Suppressor macrophage treated with lipopolysaccharide for 1 hour (primary cell): Measurements from ENCODE around the gene CACNA1C.
"Not testable (repeated sequence)": the region's sequence is repeated elsewhere in the genome, so short reads cannot be mapped to it uniquely, and the experiment has no call there.

Experiments
- DNase-seq, 3 donors: peaks; one replicate each; pipeline ENCODE4 v3.0.0-alpha.2; 2020 to 2022

The CACNA1C gene

DNA sequence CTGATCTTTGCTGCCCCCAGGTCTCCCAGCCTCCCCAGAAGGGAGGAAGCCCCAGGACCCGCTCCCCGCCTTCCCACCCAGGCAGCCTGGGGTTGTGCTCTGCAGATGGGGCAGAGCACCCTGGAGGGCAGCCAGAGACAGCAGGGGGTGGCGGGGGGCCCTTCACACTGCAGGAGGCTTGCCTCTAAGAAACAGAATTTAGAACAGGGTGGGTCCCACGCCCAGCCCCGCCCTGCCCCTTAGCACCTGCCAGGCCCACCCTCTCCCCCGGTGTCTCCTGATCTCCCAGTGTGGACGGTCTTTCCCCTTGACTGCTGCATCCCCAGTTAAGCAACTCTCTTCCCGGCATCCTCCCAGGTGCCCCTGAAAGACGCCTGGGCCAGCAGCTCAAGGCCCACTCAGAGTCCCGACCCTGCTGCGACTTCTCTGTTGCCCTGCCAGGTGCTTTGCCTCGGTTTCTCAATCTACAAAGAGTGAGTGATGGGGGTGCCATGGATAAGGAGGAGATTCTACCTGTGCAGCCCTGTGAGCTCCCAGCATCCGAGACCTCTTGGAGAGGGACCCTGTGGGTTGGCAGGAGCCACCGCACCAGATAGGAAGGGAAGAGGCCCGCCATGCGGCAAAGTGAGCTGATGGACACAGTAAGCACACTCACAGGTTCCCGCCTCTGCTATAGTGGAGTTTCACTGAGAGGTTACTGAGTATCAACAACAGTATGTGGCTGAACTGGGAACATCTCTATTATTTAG is 414.8 kb downstream of the CACNA1C start:
- DNase-seq = no peak

DNA sequence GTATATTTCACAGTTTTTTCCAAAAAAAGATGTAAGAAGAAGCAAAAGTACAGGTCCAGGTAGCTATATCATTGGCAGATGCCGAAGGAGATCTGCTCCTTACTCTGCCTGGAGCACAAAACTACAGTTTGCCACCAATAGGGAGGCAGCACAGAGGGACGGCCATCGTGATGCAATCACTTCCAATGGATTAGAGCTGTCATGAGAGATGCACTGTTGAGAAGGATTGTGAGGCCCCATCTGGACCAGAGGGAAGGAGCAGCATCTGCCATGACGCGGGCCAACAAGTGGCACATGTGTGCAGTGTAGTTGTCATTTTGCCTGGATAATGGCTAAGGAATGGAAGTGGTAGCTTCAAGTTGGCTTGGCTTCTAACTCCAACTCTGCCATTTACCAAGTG is 423.2 kb downstream of the CACNA1C start:
- DNase-seq = no peak

DNA sequence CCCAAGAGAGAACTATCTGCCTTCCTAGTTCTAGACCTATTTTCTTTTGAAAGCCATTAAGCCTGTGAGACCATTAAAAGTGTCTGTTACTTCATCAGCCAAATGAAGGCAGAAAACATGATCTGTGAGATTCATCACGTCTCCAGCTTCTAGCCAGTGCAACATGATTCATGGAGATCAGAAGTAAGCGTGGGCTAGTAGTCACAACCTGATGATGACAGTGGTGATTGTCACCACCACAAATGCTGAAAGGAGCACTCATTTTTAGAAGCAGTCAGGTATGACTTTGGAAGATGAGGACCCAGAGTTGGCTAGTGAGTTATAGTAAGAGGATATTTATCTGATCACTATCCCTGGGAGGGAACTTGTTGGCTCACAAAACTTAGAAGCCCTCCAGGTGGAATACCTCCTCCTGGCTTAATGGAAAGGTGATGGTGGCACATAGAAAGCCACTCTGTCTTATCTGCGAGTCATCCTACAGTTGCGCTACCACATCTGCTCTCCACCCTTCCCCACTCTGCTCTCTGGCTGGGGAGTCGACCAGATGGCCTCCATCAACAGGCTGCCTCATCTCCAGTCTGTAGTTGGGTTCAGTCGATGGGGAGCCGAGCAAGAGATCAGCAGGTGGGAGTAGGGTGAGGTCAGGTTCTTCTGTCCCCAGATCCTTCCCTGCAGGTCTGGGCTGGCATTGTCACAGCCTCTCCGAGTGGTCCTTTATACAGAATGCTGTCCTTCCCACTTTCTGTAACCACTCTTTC is 424.4 kb downstream of the CACNA1C start:
- no peak for DNase-seq

DNA sequence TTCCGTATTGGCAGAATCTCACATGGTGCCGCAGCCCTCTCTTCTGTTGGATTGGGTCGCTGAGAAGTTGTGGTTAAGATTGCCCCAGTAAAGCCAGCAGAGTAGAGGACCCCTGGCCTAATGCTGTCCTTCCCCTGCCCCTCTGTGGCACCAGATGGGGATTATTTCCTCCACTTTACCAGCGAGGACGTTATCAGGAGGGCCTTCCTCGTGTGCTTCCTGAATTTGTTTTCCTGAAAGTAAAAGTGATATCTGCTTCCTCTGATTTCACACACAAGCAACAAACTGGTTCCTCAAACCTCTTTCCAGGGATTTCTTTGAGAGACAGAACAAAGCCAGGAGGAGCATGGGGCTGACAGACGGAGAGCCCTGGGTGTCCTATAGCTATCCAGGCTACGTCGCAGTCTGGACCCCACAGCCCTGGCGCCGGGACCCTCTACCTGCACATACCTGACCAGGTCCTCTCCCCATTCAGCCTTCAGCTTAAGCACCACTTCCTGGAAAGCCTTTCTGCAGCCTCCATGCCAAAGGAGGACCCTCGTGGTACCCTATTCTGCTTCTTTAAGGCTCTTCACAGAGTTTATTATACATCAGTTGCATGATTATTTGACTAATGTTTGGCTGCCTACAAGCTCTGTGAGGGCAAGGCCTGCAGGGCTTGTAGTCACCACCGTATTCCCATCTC is 427.2 kb downstream of the CACNA1C start:
- peak; percentile 16 to 65 (median 44) for DNase-seq

DNA sequence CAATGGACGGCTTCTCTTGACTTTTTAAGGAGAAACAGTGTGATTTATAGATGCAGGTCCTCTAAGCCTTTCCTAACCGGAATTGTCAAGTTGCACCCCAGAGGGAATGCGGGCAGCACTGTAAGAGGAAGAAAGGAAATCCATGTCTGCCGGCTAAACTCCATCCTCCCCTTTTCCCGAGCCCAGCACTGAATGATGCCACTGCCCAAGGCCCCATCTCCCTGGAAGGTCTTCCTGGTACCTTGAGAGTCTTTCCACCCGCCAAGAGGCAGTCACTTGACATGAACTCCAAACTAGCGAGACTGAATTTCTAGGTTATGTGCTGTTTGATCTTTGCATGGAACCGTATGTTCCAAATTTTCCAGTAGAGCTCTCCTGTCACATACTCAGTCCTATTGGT is 428.6 kb downstream of the CACNA1C start:
- DNase-seq = no peak

DNA sequence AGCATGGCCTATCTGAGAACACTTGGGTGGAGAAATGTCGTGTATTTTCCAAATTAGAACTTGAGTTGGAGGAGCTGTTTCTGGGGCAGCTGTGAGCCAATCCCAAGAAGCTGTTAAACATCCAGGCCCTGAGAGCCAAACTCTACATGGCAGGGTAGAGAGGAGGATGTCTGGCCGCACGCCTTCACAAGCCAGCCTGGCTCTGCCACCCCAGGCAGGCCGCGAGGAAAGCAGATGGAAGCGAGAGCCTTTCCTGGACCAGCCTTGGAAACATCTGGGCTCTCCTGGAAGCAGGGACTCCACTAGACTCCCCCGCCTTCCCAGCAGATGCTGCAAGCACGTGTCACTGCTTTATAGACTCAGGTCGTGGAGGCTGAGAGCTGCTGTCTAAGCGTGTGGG is 429.2 kb downstream of the CACNA1C start:
- DNase-seq = no peak

DNA sequence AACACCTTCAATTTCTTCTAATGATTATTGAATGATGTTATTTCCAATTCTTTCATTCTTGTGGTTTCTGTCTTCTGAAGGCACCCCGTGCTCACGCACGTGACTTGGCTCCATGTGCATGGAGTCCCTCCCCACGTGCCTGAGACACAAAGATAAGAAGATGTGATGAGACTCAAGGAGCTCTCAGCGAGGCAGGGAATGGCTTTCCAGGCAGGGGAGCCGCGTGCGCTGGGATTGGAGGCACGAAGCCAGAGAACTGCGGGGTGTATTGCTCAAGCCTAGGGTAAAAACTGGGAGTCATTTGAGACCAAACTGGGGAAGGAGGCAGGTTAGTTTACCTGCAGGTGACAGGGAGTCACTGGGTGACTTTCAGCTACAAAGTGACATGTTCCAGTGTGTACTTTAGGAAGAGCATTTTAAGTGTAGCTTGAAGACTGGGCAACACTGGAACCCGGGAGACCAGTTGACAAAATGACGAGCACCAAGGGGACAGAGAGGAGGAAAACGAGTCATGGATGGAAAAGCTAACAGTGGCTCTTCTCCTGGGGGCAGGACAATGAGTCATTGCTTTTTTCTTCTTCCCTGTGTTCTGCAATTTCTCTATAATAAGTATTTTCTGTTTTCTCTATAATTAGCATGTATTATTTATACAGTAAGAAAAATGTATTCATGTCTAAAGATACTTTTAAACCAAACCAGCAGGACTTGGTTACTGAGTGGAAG is 430.3 kb downstream of the CACNA1C start:
- DNase-seq = peak in 2 of 3 donors; percentile 18 to 34

DNA sequence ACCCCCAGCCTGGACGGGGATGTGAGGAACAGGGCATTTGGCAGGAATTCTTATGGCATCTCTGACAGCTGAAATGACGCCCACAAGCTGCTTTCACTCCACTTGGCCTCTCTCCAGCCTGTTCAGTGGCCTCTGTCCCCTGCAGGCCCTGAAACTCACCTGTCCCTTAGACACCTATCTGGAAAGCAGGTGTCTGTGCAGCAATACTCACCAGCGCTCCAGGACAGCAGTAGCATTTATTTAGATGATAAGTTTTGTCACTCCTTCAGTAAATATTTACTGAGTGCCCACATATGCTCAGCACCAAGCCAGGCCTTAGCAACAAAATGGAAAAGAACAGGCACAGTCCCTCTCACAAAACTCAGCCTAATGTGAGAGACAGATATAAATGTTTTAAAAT is 430.9 kb downstream of the CACNA1C start:
- DNase-seq = no peak

DNA sequence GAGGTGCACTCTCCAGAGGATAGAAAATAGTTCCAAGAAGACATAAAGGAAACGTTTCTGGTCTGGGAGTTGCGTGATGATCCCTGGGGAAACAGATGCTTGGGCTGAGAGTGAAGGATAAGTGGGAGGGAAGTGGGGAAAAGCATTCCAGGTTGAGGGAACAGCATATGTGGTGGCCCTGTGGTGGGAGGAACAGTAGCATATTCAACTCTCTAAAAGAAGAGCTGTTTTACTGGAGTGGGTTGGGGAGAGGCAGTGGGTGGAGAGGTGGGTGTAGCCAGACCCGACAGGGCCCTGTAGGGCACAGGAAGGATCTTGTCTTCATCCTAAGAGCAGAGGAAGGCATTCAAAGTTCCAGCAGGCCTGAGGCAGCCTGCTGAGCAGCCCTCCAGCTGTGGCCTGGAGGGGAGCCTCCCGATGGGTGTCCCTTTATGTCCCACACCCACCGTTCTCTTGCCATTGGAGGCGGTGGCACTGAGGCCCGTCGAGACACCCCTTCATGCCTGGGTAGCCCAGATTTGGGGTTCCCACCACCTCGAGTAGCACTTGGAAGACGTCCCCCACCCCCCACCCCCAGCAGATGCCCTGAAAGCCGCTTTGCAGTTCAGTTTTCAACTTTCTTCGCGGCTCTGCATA is 431.5 kb downstream of the CACNA1C start:
- DNase-seq = no peak

DNA sequence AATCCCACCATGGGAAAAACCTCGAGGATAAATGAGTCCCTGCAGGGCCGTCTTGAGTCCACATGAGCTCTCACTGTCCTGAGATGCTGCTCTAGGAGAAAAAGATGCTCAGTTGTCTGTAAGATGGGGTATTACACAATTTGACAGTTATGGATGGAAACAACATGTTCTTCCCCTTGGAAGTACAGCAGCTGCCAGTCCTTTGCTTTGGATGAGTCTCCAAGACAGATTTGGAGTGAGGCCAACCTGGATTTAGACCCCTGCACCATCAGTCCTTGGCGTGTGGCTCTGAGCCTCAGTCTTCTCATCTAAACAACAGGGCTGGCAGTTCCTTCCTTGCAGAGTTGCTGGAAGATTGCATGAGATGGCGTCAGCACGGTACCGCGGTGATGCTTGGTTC is 432.9 kb downstream of the CACNA1C start:
- DNase-seq = no peak

DNA sequence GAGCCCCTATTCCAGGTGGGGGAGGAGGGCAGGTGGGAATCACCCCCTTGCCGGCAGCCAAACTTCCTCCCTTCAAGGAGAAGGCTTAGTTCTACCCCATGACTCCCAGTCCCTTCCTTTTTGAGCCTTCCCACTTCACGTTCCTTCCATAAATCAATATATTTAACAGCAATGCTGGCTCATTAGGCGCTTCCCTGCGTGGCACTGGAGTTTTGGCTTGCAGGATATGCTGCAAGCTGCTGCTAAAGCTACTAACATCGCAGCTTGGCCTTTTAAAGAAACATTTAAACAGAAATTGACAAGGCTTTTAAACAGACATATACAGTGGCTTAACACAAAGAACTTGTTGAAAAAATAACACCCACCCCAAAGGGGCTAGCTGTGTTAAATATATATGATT is 434.0 kb downstream of the CACNA1C start:
- DNase-seq = no peak

DNA sequence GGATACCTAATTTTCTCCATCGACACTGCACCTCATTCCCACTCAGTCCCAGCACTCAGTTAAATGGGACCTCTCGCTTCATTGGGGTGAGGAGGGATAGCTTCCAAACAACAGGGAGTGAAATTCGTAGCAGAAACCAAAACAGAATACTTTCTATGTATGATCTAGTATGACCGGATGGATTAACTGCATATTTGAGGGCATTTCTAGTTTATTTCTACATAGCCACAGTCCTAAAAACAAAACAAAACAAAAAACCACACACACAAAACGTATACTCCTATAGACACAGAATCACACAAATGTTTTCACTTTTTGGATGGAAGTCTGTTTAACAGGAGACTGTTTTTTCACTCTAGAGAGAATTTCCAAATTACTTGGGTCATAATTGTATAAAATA is 434.5 kb downstream of the CACNA1C start:
- DNase-seq = no peak

DNA sequence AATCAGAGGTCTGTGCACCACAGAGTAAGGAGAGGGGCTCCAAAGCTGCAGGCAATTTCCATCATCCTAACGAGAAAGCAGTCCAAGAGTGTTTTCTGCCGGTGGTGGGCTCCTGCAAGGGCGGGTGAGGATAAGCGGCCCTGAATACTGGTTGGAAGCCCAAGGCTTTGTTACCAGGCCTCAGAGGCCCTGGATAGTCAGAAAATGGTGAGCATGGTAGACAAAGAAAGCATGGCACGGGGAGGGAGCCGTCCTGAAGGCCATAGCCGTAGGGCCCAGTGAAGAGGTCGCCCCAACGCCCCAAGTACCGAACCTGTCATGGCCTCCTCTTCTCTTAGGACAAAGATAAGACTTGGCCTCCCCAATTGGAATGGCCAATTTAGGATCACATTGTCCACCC is 435.3 kb downstream of the CACNA1C start:
- DNase-seq = no peak

DNA sequence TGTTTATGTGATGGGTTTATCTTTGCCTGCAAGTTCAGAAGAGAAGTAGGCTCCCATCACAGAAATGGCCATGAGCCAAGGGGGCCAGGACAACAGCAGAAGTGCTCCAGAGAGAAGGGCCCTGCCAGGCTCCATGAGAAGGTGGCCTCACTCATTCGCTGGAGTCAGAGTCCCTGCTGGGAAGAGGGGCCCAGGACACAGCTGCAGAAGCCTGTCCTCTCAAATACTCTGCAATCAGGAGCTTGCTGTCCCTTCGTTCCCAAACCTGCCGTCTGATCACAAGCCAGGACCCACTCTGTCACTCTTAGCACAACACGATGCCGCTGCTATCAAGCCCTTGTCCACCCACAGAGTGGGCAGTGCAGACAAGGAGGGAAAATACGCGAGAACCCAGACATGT is 435.8 kb downstream of the CACNA1C start:
- DNase-seq = no peak

DNA sequence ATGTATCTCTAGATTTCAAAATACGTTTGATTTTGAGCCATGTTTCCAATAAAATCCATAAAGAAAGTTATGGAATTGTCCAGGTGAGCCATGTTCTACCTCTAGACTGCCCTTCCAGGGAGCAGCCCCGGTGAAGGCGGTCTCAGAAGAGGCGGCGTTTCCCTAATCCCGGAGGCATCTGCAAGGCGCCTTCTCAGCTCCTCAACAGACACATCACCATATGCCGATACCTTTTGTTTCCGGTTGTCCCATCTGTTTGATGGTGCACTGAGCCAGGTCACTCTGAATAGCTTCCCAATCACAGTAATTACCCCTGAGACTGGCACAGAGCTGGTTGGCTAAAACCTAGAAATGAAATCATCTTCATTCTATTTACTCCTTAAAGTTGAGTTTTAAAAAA is 436.5 kb downstream of the CACNA1C start:
- no peak for DNase-seq

DNA sequence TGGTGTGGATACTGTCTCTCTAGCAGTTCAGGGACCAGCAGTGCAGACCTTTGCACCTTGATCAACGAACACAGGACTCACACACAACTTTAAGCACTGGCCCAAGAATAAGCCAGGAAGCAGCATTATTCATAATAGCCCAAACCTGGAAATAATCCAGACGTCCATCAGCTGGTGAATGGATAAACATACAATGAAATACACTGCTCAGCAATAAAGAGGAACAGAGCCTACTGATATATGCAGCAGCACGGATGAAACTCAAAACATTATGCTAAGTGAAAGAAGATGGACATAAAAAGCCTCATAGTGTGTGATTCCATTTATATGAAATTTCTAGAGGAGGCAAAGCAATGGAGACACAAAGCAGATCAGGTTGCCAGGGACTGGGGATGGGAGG is 438.0 kb downstream of the CACNA1C start:
- DNase-seq = no peak

DNA sequence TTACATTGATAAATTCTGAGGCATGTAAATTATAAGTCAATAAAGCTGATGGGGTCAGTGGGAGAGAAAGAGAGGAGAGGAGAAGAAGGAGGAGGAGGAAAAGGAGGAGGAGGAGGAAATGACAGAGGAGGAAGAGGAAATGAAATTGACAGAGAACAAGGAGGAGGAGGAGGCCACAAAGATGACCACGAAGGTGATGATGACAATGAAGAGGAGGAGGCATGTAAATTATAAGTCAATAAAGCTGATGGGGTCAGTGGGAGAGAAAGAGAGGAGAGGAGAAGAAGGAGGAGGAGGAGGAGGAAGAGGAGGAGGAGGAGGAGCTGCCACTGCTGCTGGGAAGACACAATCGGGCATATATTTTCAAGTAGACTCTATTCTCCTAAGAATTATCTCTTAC is 438.6 kb downstream of the CACNA1C start:
- DNase-seq = not testable (repeated sequence)

DNA sequence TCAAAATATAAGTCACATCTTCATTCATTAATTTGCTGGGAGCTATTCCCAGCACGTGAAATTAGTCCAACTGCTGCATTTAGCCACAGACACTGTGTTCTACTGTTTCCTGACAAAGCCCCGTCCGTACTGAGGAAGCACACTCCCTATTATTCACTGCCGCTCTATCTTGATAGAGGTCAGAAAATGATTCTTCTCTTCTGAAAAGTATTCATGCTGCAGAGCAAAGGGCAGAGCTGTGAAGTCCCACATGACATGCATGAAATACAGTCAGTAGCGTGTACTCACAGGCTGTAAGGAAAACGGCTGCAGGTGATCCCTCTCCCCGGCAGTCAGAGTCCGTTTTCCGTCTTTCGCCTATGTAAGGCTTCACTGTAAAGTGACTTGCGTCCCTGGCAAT is 439.4 kb downstream of the CACNA1C start:
- DNase-seq = no peak

DNA sequence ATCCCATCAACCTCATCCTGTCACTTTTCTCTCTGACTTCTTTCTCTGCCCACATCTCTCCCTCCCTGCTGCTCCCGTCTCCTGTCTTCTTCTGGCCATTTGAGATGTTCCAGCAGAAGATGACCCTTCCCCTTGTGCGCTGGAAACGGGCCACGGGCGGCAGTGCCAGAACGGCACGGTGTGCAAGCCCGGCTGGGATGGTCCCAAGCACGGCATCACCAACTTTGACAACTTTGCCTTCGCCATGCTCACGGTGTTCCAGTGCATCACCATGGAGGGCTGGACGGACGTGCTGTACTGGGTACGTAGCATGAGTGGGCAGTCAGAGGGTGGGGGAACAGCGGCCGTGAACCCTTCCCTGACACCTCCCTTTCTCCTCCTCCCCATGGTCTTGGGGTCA is 440.3 kb downstream of the CACNA1C start:
- no peak for DNase-seq

DNA sequence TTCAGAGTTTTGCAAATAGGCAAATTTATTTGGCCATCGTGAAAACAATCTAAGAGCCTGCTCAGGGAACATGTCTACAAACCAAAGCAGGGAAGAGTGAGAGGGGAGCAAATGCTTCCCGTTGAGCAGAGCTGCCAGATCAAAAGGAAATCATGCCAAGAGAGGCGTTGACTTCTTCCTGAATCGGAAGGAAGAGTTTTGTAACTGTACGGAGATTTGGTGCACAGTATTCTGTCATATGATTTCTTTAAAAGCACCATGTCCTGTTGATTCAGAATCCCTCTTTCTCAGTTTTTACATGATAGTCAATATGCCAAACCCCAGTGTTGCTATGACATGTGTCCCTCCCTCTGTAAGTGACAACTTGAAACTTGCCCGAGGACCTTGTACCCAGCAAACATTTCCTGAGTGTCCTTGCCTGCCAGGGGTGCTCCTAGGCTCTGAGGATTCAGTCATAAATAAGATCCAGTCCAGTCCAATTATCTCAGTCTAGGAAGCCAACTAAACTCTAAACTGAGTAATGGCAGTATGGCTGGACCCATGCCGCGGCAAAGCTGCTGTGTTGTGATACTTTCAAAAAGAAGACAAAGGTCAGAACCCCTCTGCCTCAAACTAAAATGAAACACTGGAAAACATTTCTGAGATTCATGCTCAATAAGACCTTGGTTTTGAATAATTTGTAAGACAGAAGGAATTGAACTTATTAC is 441.9 kb downstream of the CACNA1C start:
- DNase-seq = peak; percentile 42 to 50 (median 47)

DNA sequence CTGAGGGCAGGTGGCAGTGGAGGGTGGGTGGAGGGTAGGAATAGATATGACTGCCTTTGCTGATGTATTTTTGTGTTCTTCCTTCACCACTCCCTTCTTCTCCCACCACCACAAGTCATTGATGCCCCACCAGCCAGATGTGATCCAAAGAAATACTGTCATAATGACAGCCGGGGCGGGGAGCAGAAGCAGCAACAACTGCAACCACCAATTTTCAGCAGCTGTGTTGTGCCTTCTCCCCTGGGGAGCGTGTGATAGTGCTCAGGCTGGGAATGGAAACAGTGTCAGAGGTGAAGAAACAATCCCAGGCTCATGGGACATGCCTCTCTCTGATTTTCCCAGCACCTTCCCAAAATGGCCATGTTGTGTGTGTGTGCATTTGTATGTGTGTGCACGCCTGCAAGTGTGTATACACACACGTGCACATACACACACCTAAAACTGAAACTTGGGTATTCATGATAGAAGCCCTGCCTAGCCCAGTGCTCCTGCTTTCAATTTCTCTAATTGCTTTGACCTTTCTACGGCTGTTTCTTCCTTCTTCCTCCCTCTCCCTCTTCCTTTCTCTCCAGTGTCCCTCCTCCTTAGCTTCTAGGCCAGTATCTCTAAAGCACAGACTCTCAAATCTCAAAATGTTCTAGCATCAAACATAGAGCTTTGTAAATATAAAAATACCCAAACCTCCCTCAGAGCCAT is 442.8 kb downstream of the CACNA1C start:
- no peak for DNase-seq
